Measurements from ENCODE around the gene ITGA3. TPM values are rescaled to one million over a fixed set of nuclear protein-coding genes. Genes with fewer than 3 reads are reported as not detected.

The ITGA3 gene
- total RNA-seq, 1 experiment from 2014 or later, result 14.7 TPM

- Mint-ChIP-seq H3K4me1 (ENCODE audit: low read depth, unreplicated experiment) (no peaks in the 10 kb centered on the region), H3K4me3 (ENCODE audit: unreplicated experiment) (no peak overlapping the region), H3K36me3 (ENCODE audit: insufficient read depth, unreplicated experiment) (no peaks in the 10 kb centered on the region), H3K27me3 (ENCODE audit: insufficient read depth, unreplicated experiment) (no peaks in the 10 kb centered on the region), H3K27ac (ENCODE audit: unreplicated experiment) (no peak overlapping the region), H3K9me3 (ENCODE audit: unreplicated experiment) (no peaks in the 10 kb centered on the region)
- Histone ChIP-seq H3K27me3 (replicated peaks; ENCODE audit: control insufficient read depth, insufficient read depth, low read length) (no peaks in the 10 kb centered on the region), H3K4me1 (no peaks in the 10 kb centered on the region), H3K4me3 (ENCODE audit: low read depth, low read length) (no peak overlapping the region), H3K9me3 (no peaks in the 10 kb centered on the region), H3K36me3 (ENCODE audit: control insufficient read depth, insufficient read depth, low read length) (no peaks in the 10 kb centered on the region)
- intact Hi-C loops (cut with micrococcal nuclease; ENCODE audit: unreplicated experiment), result no loop called here
- no peak for TF ChIP-seq CTCF (IDR thresholded peaks at IDR 0.05; ENCODE audit: insufficient read depth in 1 of 2, low read depth in 1 of 2, low read length in 1 of 2, severe bottlenecking in 1 of 2, unreplicated experiment in 1 of 2)
- ChIA-PET CTCF (no interaction called here), POLR2A (no interaction called here)
- BruUV-seq (replicated peaks), result no TSS peak
- no peak for DNase-seq
Measured at GRCh38 chr17:50105811-50106210, 49.9 kb downstream of the ITGA3 start.

- intact Hi-C loops (cut with micrococcal nuclease; ENCODE audit: unreplicated experiment), result no loop called here
- POLR2A ChIA-PET, result no interaction called here
- Mint-ChIP-seq H3K4me3 (ENCODE audit: unreplicated experiment) (no peak overlapping the region), H3K9me3 (ENCODE audit: unreplicated experiment) (no peaks in the 10 kb centered on the region), H3K4me1 (ENCODE audit: low read depth, unreplicated experiment) (no peaks in the 10 kb centered on the region), H3K27ac (ENCODE audit: unreplicated experiment) (no peak overlapping the region), H3K36me3 (ENCODE audit: insufficient read depth, unreplicated experiment) (no peaks in the 10 kb centered on the region), H3K27me3 (ENCODE audit: insufficient read depth, unreplicated experiment) (no peaks in the 10 kb centered on the region)
- no peak overlapping the region for H3K4me3 ChIP-seq (ENCODE audit: low read depth, low read length)
- CTCF ChIA-PET, result no interaction called here
- peaks cover 4% of the 10 kb centered on the region for H3K4me1 ChIP-seq
- no peak for TF ChIP-seq CTCF (IDR thresholded peaks at IDR 0.05; ENCODE audit: insufficient read depth in 1 of 2, low read depth in 1 of 2, low read length in 1 of 2, severe bottlenecking in 1 of 2, unreplicated experiment in 1 of 2)
- BruUV-seq (replicated peaks), result no TSS peak
- H3K9me3 ChIP-seq, result no peaks in the 10 kb centered on the region
- no peaks in the 10 kb centered on the region for H3K36me3 ChIP-seq (ENCODE audit: control insufficient read depth, insufficient read depth, low read length)
- no peaks in the 10 kb centered on the region for H3K27me3 ChIP-seq (replicated peaks; ENCODE audit: control insufficient read depth, insufficient read depth, low read length)
- DNase-seq, result no peak
Measured at GRCh38 chr17:50106393-50107131, 50.7 kb downstream of the ITGA3 start.

- POLR2A ChIA-PET, result no interaction called here
- Mint-ChIP-seq H3K4me1 (ENCODE audit: low read depth, unreplicated experiment) (no peaks in the 10 kb centered on the region), H3K4me3 (ENCODE audit: unreplicated experiment) (no peak overlapping the region), H3K27ac (ENCODE audit: unreplicated experiment) (no peak overlapping the region), H3K27me3 (ENCODE audit: insufficient read depth, unreplicated experiment) (no peaks in the 10 kb centered on the region), H3K36me3 (ENCODE audit: insufficient read depth, unreplicated experiment) (no peaks in the 10 kb centered on the region), H3K9me3 (ENCODE audit: unreplicated experiment) (no peaks in the 10 kb centered on the region)
- Histone ChIP-seq H3K27me3 (replicated peaks; ENCODE audit: control insufficient read depth, insufficient read depth, low read length) (no peaks in the 10 kb centered on the region), H3K4me1 (peaks cover 17% of the 10 kb centered on the region), H3K9me3 (no peaks in the 10 kb centered on the region), H3K4me3 (ENCODE audit: low read depth, low read length) (no peak overlapping the region), H3K36me3 (ENCODE audit: control insufficient read depth, insufficient read depth, low read length) (no peaks in the 10 kb centered on the region)
- no peak for DNase-seq
- no TSS peak for BruUV-seq (replicated peaks)
- CTCF ChIA-PET, result no interaction called here
- intact Hi-C loops (cut with micrococcal nuclease; ENCODE audit: unreplicated experiment), result no loop called here
- no peak for TF ChIP-seq CTCF (IDR thresholded peaks at IDR 0.05; ENCODE audit: insufficient read depth in 1 of 2, low read depth in 1 of 2, low read length in 1 of 2, severe bottlenecking in 1 of 2, unreplicated experiment in 1 of 2)
Measured at GRCh38 chr17:50107790-50108414, 52.0 kb downstream of the ITGA3 start.

Data from Caco-2 (cell line).